Coronary artery (tissue), 2 donors: ENCODE measurements around the gene FBXL20.

Source experiments
- DNase-seq: peaks from one replicate; pipeline ENCODE4 v3.0.0-alpha.2; 2017; ENCODE audit warnings: low spot score
- H3K27ac ChIP-seq, 2 donors: fragments of 200-600 bp; sonication (generic); one replicate each; pipeline ENCODE4 v1.5.1; 2016 to 2019
- H3K4me3 ChIP-seq: fragments of 200-600 bp; sonication (generic); 2 replicates; pipeline ENCODE4 v1.5.1; 2016; ENCODE audit warnings: mild to moderate bottlenecking, moderate library complexity
- TF ChIP-seq, protein P1 (sequence below): fragments of 200-600 bp; sonication (generic); IDR thresholded peaks from one replicate; pipeline ENCODE4 v1.5.1; 2019; ENCODE audit warnings: antibody characterized with exemption

Gene FBXL20

GRCh38 chr17:39231591-39232551 is 169.6 kb downstream of the FBXL20 start:
- Histone ChIP-seq H3K27ac (peak overlapping the region; percentile 3 to 16), H3K4me3 (peak overlapping the region; percentile 57)
- TF ChIP-seq, protein P1, sequence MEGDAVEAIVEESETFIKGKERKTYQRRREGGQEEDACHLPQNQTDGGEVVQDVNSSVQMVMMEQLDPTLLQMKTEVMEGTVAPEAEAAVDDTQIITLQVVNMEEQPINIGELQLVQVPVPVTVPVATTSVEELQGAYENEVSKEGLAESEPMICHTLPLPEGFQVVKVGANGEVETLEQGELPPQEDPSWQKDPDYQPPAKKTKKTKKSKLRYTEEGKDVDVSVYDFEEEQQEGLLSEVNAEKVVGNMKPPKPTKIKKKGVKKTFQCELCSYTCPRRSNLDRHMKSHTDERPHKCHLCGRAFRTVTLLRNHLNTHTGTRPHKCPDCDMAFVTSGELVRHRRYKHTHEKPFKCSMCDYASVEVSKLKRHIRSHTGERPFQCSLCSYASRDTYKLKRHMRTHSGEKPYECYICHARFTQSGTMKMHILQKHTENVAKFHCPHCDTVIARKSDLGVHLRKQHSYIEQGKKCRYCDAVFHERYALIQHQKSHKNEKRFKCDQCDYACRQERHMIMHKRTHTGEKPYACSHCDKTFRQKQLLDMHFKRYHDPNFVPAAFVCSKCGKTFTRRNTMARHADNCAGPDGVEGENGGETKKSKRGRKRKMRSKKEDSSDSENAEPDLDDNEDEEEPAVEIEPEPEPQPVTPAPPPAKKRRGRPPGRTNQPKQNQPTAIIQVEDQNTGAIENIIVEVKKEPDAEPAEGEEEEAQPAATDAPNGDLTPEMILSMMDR, result peak; percentile 66
- no peak for DNase-seq

DNA sequence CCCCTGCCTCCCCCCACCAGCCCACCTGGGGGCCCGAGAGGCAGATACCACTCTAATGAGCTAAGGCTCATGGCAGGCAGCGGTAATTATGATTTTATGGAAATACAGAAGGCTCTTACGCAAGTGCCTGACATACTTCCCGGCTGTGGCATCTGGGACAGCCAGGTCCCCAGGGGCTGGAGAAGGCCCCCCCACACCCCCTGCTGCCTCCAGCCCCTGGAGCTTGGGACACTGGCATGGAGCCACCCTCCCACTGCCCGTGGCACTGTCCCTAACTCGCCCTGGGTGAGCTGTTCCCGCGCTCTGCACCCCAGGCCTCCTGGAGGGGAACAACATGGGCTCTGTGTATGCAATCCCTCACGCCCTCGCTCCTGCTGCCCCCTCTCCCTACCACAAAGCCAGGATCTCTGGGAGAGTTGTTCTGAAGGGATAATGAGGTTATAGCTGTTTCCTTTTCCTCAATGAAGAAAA is 170.3 kb downstream of the FBXL20 start:
- peak overlapping the region; percentile 57 for H3K4me3 ChIP-seq
- H3K27ac ChIP-seq, result peak overlapping the region; percentile 3 to 16
- no peak for DNase-seq
- TF ChIP-seq, protein P1, result no peak

DNA sequence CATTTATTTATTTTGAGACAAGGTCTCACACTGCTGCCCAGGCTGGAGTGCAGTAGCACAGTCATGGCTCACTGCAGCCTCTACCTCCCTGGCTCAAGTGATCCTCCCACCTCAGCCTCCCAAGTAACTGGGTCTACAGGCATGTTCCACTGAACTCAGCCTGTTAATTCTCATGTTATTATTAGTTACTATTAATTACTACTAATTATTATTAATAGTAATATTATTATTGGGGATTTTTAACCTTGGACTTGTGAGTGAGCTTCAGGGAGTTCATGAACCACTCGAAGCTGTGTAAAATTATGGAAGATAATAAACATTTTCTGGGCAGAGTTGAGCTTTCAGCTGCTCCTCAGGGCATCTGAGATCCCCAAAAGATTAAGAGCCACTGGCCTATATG is 171.1 kb downstream of the FBXL20 start:
- TF ChIP-seq, protein P1, result no peak
- no peak overlapping the region for H3K27ac ChIP-seq
- no peak overlapping the region for H3K4me3 ChIP-seq
- no peak for DNase-seq

GRCh38 chr17:39229274-39229913 is 172.0 kb downstream of the FBXL20 start:
- H3K4me3 ChIP-seq, result no peak overlapping the region
- H3K27ac ChIP-seq, result no peak overlapping the region
- TF ChIP-seq, protein P1, result no peak
- DNase-seq, result no peak

DNA sequence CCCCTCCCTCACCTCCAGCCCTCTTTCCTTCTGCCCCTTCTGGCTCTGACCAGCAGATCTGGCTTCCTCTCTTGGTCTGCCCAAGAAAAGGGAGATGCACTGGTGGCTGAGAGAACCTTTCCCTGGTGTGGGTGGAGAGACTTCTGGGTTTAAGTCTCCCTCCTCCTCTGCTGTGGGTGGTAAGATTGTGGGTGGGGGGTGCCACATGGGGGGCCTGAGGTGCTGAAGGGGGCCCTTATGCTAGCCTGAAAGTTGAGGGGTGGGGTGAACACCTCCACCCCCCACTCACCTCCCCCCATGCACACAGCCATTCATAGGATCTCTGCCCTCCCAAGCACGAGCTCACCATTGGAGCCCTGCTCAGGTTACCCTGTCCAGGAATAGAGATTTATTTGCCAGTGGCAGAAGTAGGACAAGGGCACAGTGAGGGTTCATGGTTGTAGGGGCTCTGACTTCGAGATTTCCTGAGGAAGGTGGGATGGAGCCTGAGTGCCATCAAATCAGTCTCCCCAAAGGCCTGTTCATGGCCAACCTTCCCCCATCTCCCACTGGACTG is 174.0 kb downstream of the FBXL20 start:
- Histone ChIP-seq H3K27ac (no peak overlapping the region), H3K4me3 (no peak overlapping the region)
- no peak for DNase-seq
- TF ChIP-seq, protein P1, result no peak

GRCh38 chr17:39225959-39226683 is 175.3 kb downstream of the FBXL20 start:
- Histone ChIP-seq H3K4me3 (peak overlapping the region; percentile 69), H3K27ac (no peak overlapping the region)
- no peak for DNase-seq
- TF ChIP-seq, protein P1, result no peak
